GM23338 (cell line): ENCODE measurements around the gene DDX56. TPM values are rescaled to one million over a fixed set of nuclear protein-coding genes. Genes with fewer than 3 reads are reported as not detected.
A peak's percentile ranks its signal among the peaks of the same experiment; 100 is the strongest.

ENCODE experiments used
- ATAC-seq: fragments of 200-7000 bp; cut with Tn5 transposase; 3 replicates; pipeline ENCODE4 v1.9.1; 2020
- DNase-seq: peaks from one replicate; pipeline ENCODE4 v3.0.0-alpha.2; 2015; ENCODE audit warnings: low spot score
- H2AFZ ChIP-seq: fragments of 200-600 bp; sonication (generic); 2 replicates; pipeline ENCODE4 v1.8.0; 2016; ENCODE audit warnings: antibody characterized with exemption, mild to moderate bottlenecking, moderate library complexity
- H3F3A ChIP-seq: fragments of 200-600 bp; sonication (generic); replicated peaks from 2 replicates; pipeline ENCODE4 v1.8.0; 2017; ENCODE audit warnings: antibody characterized with exemption, mixed run types, low read depth
- H3K27ac ChIP-seq: fragments of 200-600 bp; sonication (generic); 2 replicates; pipeline ENCODE4 v1.6.1; 2016; ENCODE audit warnings: low read depth
- H3K27me3 ChIP-seq: fragments of 200-600 bp; sonication (generic); 2 replicates; pipeline ENCODE4 v1.8.0; 2016; ENCODE audit warnings: mild to moderate bottlenecking, mixed run types, moderate library complexity; ENCODE audit not compliant: insufficient read depth
- H3K36me3 ChIP-seq: fragments of 200-600 bp; sonication (generic); 2 replicates; pipeline ENCODE4 v1.8.0; 2016; ENCODE audit warnings: mild to moderate bottlenecking; ENCODE audit not compliant: insufficient read depth
- H3K4me1 ChIP-seq: fragments of 200-600 bp; sonication (generic); 2 replicates; pipeline ENCODE4 v1.8.0; 2016; ENCODE audit warnings: mild to moderate bottlenecking, moderate library complexity; ENCODE audit not compliant: insufficient read depth
- H3K4me2 ChIP-seq: fragments of 200-600 bp; sonication (generic); 2 replicates; pipeline ENCODE4 v1.7.1; 2017; ENCODE audit warnings: mixed run types
- H3K4me3 ChIP-seq: fragments of 200-600 bp; sonication (generic); 2 replicates; pipeline ENCODE4 v1.6.1; 2016; ENCODE audit warnings: mixed run types
- H3K79me2 ChIP-seq: fragments of 200-600 bp; sonication (generic); replicated peaks from 2 replicates; pipeline ENCODE4 v1.8.0; 2017; ENCODE audit warnings: mild to moderate bottlenecking; ENCODE audit not compliant: insufficient read depth
- H3K9me2 ChIP-seq: fragments of 200-600 bp; sonication (generic); 2 replicates; pipeline ENCODE4 v1.8.0; 2017; ENCODE audit not compliant: insufficient read depth
- H4K20me1 ChIP-seq: fragments of 200-600 bp; sonication (generic); replicated peaks from 2 replicates; pipeline ENCODE4 v1.8.0; 2017; ENCODE audit warnings: mild to moderate bottlenecking; ENCODE audit not compliant: insufficient read depth
- H3K27ac Mint-ChIP-seq: 2 replicates; pipeline ENCODE4 v1.8.0; 2020; ENCODE audit warnings: inconsistent platforms, mild to moderate bottlenecking, moderate library complexity, mixed read lengths
- H3K27me3 Mint-ChIP-seq: 3 replicates; pipeline ENCODE4 v1.8.0; 2022; ENCODE audit warnings: low read depth, mild to moderate bottlenecking, moderate library complexity, mixed read lengths, inconsistent platforms; ENCODE audit not compliant: insufficient read depth, poor library complexity
- H3K36me3 Mint-ChIP-seq: 3 replicates; pipeline ENCODE4 v1.8.0; 2021; ENCODE audit warnings: low read depth, mild to moderate bottlenecking, inconsistent platforms, moderate library complexity, mixed read lengths
- H3K4me1 Mint-ChIP-seq: 3 replicates; pipeline ENCODE4 v1.8.0; 2020; ENCODE audit warnings: mild to moderate bottlenecking, inconsistent platforms, mixed read lengths
- H3K4me3 Mint-ChIP-seq: 3 replicates; pipeline ENCODE4 v1.8.0; 2021; ENCODE audit warnings: moderate library complexity, mild to moderate bottlenecking, inconsistent platforms, mixed read lengths
- H3K9me3 Mint-ChIP-seq: 3 replicates; pipeline ENCODE4 v1.8.0; 2020; ENCODE audit warnings: moderate library complexity, mild to moderate bottlenecking, inconsistent platforms, mixed read lengths
- CREB1 ChIP-seq: fragments of 250-450 bp; sonication (Bioruptor Pico); IDR thresholded peaks from 2 replicates; pipeline ENCODE4 v1.5.0; 2020; ENCODE audit warnings: low read depth, mild to moderate bottlenecking, moderate library complexity
- EZH2 ChIP-seq: fragments of 200-600 bp; sonication (generic); IDR thresholded peaks from one replicate; pipeline ENCODE4 v1.8.0; 2017; ENCODE audit warnings: antibody characterized with exemption, mild to moderate bottlenecking, low read depth; ENCODE audit not compliant: unreplicated experiment
- EZH2phosphoT487 ChIP-seq: fragments of 200-600 bp; sonication (generic); IDR thresholded peaks from one replicate; pipeline ENCODE4 v1.8.1; 2018; ENCODE audit warnings: antibody characterized with exemption; ENCODE audit not compliant: unreplicated experiment
- JUNB ChIP-seq: IDR thresholded peaks from one replicate; pipeline ENCODE4 v1.6.1; 2016; ENCODE audit warnings: antibody characterized with exemption; ENCODE audit not compliant: unreplicated experiment
- NANOG ChIP-seq: IDR thresholded peaks from 2 replicates; pipeline ENCODE4 v1.6.1; 2016; ENCODE audit warnings: antibody characterized with exemption, borderline replicate concordance
- POLR2AphosphoS5 ChIP-seq: IDR thresholded peaks from 2 replicates; pipeline ENCODE4 v1.6.1; 2016; ENCODE audit warnings: antibody characterized with exemption, low read depth
- STAT1 ChIP-seq: IDR thresholded peaks from one replicate; pipeline ENCODE4 v1.6.1; 2016; ENCODE audit warnings: antibody characterized with exemption; ENCODE audit not compliant: unreplicated experiment
- ZNF114 ChIP-seq: fragments of 250-450 bp; sonication (Bioruptor Pico); IDR thresholded peaks from 2 replicates; pipeline ENCODE4 v1.5.0; 2020; ENCODE audit warnings: mild to moderate bottlenecking, moderate library complexity
- ZNF331 ChIP-seq: fragments of 250-450 bp; sonication (Bioruptor Pico); IDR thresholded peaks from 2 replicates; pipeline ENCODE4 v1.5.0; 2020; ENCODE audit warnings: low read depth, mild to moderate bottlenecking, moderate library complexity
- polyA plus RNA-seq: library from polyadenylated mRNA; unstranded; fragments of >200 nt; fragmentation: Nextera tagmentation; extraction: Ambion mirVana; gene quantifications from 2 replicates; pipeline ENCODE4 v1.2.1, GENCODE V29; 2016
- total RNA-seq: library from RNA; depleted of rRNA; stranded (reverse); fragments of >200 nt; shearing (Covaris generic); gene quantifications from 2 replicates; pipeline ENCODE4 v1.2.3, GENCODE V29; 2014
- TF ChIP-seq, protein P1 (sequence below): fragments of 250-450 bp; sonication (Bioruptor Pico); IDR thresholded peaks from 2 replicates; pipeline ENCODE4 v1.5.0; 2020; ENCODE audit warnings: mild to moderate bottlenecking, moderate library complexity
- TF ChIP-seq, protein P2 (sequence below): IDR thresholded peaks from one replicate; pipeline ENCODE4 v1.6.1; 2018; ENCODE audit warnings: antibody characterized with exemption; ENCODE audit not compliant: unreplicated experiment
- TF ChIP-seq, protein P3 (sequence below): IDR thresholded peaks from 2 replicates; pipeline ENCODE4 v1.6.1; 2016; ENCODE audit warnings: antibody characterized with exemption
- TF ChIP-seq, protein P4 (sequence below), 2 experiments: fragments of 200-600 bp in 1 of 2; sonication (generic) in 1 of 2; conservative IDR thresholded peaks; 2 replicates each; pipeline versions ENCODE4 v1.5.1 to v1.6.1; 2016 to 2017; ENCODE audit warnings: antibody characterized with exemption in 2 of 2, low read depth in 2 of 2, mild to moderate bottlenecking in 2 of 2, moderate library complexity in 1 of 2

DDX56 gene
- total and polyA plus RNA-seq, 2 experiments from 2014 or later: 44.1 to 72.3 TPM

DNA sequence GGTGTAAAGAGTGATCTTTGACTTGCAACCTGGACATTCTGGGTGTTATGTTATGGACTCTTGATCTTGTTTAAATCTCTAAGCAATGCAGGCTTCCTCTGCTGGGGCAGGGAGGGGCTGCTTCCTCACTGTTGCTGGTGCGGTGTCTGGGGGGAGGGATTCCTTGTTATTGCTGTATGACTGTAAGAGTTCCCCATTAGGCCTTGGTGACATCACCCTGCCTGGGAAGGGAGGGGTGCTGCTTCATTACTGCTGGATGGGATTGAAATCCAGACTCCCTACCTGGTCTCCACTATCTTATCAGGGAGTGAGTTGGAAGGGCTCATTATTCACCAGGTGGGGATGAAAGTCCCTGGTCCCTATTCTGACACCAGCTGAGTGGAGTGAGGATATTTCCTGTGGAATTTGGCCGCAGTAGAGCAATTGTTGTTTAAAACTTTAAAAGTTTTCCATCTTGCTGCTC, 41.5 kb upstream of the DDX56 start:
- Mint-ChIP-seq H3K9me3 (no peaks in the 10 kb centered on the region), H3K36me3 (no peaks in the 10 kb centered on the region), H3K4me3 (no peak overlapping the region), H3K27ac (peak overlapping the region; percentile 79), H3K4me1 (peaks cover 21% of the 10 kb centered on the region), H3K27me3 (peaks cover 7% of the 10 kb centered on the region)
- Histone ChIP-seq H3K27ac (0 out of 2 replicates have a peak overlapping the region, but pooled peaks have one; percentile 14), H3K79me2 (peaks cover 99% of the 10 kb centered on the region), H2AFZ (no peak overlapping the region), H3K4me3 (no peak overlapping the region), H3K9me2 (no peaks in the 10 kb centered on the region), H3K27me3 (no peaks in the 10 kb centered on the region), H3K4me1 (peaks cover 13% of the 10 kb centered on the region), H3F3A (no peaks in the 10 kb centered on the region), H4K20me1 (peaks cover 8% of the 10 kb centered on the region), H3K4me2 (no peak overlapping the region), H3K36me3 (no peaks in the 10 kb centered on the region)
- DNase-seq: no peak
- TF ChIP-seq, protein P1, sequence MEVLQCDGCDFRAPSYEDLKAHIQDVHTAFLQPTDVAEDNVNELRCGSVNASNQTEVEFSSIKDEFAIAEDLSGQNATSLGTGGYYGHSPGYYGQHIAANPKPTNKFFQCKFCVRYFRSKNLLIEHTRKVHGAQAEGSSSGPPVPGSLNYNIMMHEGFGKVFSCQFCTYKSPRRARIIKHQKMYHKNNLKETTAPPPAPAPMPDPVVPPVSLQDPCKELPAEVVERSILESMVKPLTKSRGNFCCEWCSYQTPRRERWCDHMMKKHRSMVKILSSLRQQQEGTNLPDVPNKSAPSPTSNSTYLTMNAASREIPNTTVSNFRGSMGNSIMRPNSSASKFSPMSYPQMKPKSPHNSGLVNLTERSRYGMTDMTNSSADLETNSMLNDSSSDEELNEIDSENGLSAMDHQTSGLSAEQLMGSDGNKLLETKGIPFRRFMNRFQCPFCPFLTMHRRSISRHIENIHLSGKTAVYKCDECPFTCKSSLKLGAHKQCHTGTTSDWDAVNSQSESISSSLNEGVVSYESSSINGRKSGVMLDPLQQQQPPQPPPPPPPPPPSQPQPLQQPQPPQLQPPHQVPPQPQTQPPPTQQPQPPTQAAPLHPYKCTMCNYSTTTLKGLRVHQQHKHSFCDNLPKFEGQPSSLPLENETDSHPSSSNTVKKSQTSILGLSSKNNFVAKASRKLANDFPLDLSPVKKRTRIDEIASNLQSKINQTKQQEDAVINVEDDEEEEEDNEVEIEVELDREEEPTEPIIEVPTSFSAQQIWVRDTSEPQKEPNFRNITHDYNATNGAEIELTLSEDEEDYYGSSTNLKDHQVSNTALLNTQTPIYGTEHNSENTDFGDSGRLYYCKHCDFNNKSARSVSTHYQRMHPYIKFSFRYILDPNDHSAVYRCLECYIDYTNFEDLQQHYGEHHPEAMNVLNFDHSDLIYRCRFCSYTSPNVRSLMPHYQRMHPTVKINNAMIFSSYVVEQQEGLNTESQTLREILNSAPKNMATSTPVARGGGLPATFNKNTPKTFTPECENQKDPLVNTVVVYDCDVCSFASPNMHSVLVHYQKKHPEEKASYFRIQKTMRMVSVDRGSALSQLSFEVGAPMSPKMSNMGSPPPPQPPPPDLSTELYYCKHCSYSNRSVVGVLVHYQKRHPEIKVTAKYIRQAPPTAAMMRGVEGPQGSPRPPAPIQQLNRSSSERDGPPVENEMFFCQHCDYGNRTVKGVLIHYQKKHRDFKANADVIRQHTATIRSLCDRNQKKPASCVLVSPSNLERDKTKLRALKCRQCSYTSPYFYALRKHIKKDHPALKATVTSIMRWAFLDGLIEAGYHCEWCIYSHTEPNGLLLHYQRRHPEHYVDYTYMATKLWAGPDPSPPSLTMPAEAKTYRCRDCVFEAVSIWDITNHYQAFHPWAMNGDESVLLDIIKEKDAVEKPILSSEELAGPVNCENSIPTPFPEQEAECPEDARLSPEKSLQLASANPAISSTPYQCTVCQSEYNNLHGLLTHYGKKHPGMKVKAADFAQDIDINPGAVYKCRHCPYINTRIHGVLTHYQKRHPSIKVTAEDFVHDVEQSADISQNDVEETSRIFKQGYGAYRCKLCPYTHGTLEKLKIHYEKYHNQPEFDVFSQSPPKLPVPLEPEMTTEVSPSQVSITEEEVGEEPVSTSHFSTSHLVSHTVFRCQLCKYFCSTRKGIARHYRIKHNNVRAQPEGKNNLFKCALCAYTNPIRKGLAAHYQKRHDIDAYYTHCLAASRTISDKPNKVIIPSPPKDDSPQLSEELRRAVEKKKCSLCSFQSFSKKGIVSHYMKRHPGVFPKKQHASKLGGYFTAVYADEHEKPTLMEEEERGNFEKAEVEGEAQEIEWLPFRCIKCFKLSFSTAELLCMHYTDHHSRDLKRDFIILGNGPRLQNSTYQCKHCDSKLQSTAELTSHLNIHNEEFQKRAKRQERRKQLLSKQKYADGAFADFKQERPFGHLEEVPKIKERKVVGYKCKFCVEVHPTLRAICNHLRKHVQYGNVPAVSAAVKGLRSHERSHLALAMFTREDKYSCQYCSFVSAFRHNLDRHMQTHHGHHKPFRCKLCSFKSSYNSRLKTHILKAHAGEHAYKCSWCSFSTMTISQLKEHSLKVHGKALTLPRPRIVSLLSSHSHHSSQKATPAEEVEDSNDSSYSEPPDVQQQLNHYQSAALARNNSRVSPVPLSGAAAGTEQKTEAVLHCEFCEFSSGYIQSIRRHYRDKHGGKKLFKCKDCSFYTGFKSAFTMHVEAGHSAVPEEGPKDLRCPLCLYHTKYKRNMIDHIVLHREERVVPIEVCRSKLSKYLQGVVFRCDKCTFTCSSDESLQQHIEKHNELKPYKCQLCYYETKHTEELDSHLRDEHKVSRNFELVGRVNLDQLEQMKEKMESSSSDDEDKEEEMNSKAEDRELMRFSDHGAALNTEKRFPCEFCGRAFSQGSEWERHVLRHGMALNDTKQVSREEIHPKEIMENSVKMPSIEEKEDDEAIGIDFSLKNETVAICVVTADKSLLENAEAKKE (CRISPR knock-in tag): no peak
- TF ChIP-seq ZNF331 (CRISPR knock-in tag) (no peak), NANOG (no peak), ZNF114 (CRISPR knock-in tag) (no peak), CREB1 (CRISPR knock-in tag) (no peak), POLR2AphosphoS5 (no peak), STAT1 (no peak), EZH2 (no peak), EZH2phosphoT487 (no peak), JUNB (no peak)
- TF ChIP-seq, protein P2, sequence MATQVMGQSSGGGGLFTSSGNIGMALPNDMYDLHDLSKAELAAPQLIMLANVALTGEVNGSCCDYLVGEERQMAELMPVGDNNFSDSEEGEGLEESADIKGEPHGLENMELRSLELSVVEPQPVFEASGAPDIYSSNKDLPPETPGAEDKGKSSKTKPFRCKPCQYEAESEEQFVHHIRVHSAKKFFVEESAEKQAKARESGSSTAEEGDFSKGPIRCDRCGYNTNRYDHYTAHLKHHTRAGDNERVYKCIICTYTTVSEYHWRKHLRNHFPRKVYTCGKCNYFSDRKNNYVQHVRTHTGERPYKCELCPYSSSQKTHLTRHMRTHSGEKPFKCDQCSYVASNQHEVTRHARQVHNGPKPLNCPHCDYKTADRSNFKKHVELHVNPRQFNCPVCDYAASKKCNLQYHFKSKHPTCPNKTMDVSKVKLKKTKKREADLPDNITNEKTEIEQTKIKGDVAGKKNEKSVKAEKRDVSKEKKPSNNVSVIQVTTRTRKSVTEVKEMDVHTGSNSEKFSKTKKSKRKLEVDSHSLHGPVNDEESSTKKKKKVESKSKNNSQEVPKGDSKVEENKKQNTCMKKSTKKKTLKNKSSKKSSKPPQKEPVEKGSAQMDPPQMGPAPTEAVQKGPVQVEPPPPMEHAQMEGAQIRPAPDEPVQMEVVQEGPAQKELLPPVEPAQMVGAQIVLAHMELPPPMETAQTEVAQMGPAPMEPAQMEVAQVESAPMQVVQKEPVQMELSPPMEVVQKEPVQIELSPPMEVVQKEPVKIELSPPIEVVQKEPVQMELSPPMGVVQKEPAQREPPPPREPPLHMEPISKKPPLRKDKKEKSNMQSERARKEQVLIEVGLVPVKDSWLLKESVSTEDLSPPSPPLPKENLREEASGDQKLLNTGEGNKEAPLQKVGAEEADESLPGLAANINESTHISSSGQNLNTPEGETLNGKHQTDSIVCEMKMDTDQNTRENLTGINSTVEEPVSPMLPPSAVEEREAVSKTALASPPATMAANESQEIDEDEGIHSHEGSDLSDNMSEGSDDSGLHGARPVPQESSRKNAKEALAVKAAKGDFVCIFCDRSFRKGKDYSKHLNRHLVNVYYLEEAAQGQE: no peak
- TF ChIP-seq, protein P3, sequence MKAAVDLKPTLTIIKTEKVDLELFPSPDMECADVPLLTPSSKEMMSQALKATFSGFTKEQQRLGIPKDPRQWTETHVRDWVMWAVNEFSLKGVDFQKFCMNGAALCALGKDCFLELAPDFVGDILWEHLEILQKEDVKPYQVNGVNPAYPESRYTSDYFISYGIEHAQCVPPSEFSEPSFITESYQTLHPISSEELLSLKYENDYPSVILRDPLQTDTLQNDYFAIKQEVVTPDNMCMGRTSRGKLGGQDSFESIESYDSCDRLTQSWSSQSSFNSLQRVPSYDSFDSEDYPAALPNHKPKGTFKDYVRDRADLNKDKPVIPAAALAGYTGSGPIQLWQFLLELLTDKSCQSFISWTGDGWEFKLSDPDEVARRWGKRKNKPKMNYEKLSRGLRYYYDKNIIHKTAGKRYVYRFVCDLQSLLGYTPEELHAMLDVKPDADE: no peak
- TF ChIP-seq, protein P4, sequence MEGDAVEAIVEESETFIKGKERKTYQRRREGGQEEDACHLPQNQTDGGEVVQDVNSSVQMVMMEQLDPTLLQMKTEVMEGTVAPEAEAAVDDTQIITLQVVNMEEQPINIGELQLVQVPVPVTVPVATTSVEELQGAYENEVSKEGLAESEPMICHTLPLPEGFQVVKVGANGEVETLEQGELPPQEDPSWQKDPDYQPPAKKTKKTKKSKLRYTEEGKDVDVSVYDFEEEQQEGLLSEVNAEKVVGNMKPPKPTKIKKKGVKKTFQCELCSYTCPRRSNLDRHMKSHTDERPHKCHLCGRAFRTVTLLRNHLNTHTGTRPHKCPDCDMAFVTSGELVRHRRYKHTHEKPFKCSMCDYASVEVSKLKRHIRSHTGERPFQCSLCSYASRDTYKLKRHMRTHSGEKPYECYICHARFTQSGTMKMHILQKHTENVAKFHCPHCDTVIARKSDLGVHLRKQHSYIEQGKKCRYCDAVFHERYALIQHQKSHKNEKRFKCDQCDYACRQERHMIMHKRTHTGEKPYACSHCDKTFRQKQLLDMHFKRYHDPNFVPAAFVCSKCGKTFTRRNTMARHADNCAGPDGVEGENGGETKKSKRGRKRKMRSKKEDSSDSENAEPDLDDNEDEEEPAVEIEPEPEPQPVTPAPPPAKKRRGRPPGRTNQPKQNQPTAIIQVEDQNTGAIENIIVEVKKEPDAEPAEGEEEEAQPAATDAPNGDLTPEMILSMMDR (conservative IDR thresholded peaks at IDR 0.05; ENCODE audit: low read depth in 2 of 2): no peak
- peak; percentile 54 for ATAC-seq
